HG03342 (cell line): ENCODE data around the gene KRT38.

Experiments used
- ATAC-seq: cut with Tn5 transposase; IDR thresholded peaks from one replicate; pipeline ENCODE4 v1.9.1; 2021; ENCODE audit warnings: mild to moderate bottlenecking, moderate library complexity; ENCODE audit not compliant: unreplicated experiment

Gene KRT38

DNA sequence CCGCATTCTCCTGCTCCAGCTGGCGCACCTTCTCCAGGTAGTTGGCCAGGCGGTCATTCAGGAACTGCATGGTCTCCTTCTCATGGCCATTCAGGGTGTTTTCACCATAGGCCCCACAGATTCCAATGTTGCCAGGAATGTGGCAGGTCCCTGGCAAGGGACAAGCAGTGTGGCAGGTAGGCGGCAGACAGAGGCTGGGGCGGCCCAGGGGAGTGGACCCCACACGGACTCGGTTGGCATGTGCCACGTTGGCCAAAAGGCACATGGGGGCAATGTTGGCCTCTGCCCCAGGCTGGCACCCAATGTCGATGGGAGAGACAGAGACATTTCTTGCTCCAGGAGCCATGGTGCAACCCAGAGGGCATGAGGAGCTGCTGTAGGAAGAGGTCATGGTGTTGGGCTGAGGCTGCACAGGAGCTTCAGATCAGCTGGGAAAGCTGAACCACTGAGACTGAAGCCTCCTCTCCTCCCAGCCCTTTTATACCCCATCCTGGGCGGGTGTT lies at the start of gene KRT38:
TSS of gene KRT38 (minus strand) at position 453 of the 503 bp plus-strand sequence. CDS start at position 391, 62 bp downstream.
- ATAC-seq, result no peak

DNA sequence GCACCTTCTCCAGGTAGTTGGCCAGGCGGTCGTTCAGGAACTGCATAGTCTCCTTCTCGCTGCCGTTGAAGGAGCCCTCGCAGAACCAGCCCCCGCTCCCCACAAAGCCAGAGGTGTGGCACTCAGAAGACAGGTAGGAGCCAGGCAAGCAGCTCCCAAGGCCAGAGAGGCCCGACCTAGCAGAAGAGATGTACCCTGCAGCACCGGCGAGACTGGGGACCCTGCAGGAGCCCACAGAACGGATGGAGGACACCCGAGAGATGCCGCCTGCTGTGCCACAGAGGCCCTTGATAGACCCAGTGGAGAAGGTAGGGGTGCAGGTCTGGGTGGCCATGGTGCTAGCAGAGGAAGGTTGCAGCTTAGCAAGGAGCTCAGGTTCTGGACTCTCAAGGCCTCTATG lies 48.7 kb upstream of the KRT38 start, which contains the start of gene KRT36:
TSS of gene KRT36 (minus strand) at position 380 of the 400 bp plus-strand sequence. CDS start at position 334, 46 bp downstream.
- no peak for ATAC-seq

DNA sequence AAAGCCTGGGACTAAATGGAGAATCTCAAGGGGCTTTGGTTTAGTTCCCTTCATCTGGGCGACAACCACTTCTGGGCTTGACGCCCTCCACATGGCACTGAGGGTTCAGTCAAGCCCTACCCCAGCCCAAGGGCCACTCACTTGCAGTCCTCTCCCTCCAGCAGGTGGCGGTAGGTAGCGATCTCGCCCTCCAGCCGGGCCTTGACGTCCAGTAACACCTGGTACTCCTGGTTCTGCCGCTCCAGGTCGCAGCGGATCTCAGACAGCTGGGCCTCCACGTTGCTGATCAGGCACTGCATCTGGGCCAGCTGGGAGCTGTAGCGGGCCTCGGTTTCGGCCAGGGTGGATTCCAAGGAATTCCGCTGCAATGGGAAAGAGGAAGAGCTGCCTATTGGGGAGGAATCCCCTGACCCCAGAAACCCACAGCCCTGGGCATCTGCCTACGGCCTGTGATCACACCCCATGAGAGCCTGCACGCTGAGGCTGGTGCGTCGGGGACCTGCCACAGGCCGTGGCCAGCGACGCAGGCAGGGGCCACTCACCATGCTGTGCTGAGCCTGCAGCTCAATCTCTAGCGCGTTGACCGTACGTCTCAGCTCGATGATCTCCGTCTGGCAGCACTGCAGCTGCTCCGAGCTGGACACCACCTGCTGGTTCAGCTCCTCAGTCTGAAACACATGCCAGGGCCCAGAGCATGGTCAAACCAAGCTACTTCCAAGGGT lies 46.2 kb upstream of the KRT38 start:
- no peak for ATAC-seq

DNA sequence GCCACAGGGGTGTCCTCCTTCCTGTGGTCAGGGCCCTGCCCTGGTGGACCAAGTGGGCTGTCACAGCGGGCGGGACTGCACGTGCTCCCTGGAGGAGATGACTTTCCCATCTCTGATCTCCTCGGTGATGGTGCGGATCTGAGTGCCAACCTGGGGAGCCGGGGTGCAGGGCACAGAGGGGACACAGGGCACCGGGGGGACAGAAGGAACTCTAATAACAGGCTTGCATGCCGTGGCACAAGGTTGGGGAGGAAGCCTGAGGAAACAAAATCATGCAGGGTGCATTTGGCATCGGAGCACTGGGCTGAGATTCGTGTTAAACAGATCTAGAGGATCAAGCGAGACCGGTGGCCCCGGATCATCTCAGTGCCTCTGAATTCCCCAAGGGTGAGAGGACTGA lies 45.5 kb upstream of the KRT38 start:
- ATAC-seq, result no peak

DNA sequence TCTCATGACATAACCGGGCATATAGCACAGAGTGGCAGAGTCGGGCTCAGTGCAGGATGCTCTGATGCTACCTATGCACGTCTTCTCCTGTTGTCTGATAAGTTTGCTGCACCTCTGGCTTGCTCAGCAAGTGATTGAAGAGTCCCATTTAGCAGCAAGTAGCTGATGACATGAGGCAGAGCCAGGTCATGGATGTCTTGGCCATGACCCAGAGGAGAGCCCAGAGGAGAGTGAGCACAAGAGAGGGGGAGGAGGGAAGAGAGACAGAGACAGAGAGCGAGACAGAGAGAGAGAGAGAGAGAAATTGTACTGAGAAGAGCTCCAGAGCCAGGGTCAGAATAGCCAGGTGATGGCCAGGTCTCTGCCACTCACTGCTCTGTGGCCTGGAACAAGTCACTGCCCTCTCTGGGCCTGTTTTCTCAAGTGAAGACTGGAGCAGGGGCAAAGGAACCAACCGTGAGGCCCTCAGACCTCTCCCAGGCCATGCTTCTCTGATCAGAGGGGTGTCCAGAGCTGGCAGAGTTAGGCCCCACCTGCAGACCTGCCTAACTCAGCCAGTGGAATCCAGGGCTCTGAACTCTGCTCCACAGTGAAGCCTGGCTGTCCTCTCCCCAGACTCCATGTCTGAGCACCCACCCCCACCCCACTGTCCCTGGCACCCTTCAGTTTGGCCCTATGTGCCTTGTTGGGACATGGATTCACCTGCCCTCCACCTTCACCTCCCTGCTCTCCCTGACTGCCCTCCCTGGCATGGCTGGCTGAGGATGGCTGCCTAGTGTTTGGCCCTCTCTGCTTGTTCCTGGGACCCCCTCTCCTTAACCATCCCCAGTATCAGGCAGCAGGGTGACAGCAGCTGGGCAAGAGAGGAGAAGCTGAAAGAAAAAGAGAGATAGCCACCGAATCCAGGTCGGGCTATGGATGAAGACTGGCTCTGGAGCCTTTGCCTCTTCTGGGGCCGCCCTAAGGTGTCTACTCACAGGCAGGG lies 44.4 kb upstream of the KRT38 start:
- no peak for ATAC-seq

- no peak for ATAC-seq
Measured at GRCh38 chr17:41483991-41484826, 43.4 kb upstream of the KRT38 start.

DNA sequence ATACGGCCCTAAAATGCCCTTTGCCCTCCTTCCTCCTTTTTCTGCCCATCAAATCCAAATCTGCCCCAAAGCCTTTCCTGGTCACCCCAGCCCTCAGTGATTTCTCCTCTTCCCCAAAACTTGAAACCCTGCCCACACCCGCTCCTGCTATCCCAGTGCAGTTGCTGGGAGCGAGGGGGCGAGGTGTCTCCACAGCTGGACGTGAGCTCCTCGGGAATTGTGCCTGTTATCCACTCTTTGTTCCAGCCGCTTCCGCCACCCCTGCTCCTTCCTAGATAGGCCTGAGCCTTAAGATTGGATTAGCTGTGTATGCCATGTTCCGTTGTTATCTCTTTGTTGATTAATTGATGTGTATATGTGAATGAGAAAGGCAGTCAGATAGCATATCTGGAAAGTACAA lies 42.7 kb upstream of the KRT38 start:
- ATAC-seq, result no peak

- no peak for ATAC-seq
Measured at GRCh38 chr17:41481036-41481435, 40.3 kb upstream of the KRT38 start, which contains the start of gene KRT35. KRT35 (minus strand) TSS chr17:41481151; CDS start chr17:41481097, 54 bp downstream.

GRCh38 chr17:41480581-41480980 lies 39.8 kb upstream of the KRT38 start:
- no peak for ATAC-seq

GRCh38 chr17:41480136-41480535 lies 39.4 kb upstream of the KRT38 start:
- ATAC-seq, result no peak

- no peak for ATAC-seq
Measured at GRCh38 chr17:41478237-41478636, 37.5 kb upstream of the KRT38 start.

DNA sequence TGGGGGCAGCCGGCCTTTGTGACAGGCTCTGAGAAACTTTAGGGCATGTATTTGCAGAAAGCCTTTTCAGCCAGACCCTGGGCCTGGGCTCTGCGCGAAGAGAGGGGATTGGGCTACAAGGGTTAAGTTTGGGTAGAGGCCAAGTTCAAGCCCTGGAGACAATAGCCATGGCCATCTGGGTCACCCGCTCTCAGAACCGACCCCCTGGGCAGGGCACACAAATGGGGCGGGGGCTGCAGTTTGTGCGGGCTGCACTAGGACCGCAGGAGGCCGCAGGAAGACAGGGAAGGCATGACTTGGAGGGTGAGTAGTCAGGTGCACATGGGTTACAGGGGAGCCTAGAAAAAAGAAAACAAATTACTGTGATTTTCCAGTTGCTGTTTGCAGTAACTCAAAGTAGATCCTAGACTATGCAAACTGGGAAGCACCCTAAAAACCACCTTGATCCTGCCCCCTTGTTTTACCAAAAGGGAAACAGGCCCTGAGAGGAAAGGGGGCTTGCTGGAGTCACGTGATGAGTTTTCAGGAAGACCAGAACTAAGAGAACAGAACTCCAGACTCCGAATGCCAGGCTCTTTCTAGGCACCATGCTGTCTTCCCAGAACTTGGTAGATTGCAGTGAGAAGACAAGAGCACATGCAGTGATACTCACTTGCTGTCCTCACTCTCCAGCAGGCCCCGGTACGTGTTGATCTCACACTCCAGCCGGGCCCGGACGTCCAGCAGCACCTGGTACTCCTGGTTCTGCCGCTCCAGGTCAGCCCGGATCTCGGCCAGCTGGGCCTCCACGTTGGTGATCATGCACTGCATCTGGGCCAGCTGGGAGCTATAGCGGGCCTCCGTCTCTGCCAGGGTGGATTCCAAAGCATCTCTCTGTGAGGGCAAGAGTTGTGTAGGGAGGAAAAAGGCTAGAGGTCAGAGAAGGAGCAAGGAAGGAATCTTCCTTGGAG lies 36.4 kb upstream of the KRT38 start:
- no peak for ATAC-seq

GRCh38 chr17:41475421-41475820 lies 34.6 kb upstream of the KRT38 start:
- ATAC-seq, result no peak

GRCh38 chr17:41474863-41475262 lies 34.1 kb upstream of the KRT38 start:
- ATAC-seq, result no peak

DNA sequence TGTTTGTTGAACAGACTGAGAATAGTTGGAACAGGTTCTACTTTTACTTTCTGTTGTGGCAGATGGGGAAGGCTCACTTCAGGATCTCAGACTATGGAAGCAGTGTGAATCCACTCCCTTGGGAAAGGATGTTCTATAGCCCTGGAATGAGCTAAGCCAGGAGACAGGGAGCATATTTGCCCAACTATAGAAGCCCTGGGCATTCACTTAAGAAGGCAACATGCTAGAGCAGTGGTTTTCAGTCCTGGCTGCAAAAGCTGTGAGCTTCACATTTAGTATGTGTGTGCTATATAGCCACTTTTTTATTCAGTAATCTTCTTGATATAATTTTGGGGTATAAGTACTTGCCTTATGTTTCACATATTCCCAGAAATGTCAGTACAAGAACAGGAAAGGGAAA lies 27.6 kb upstream of the KRT38 start:
- ATAC-seq, result no peak

DNA sequence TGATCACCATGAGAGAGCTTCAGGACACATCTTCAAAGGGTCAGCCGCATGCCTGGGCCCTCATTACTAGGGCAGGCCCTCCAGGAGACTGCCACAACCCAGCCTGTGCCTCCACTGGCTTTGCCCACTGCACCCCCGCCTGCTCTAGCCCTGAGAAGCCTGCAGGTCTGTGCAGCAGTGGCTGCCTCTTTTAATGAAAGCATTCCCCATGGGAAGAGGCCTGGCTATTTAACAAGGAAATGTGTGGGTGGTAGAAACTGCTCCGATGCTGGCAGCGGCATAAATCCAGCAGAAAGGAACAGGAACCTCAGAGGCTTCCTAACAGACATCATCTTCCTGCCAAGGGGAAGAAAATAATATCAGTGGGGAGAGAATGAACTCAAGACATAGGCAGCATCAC lies 26.8 kb upstream of the KRT38 start:
- no peak for ATAC-seq

- no peak for ATAC-seq
Measured at GRCh38 chr17:41466988-41467387, 26.2 kb upstream of the KRT38 start, which contains the start of gene KRT32. KRT32 (minus strand) TSS chr17:41467386; CDS start chr17:41467325, 61 bp downstream.

GRCh38 chr17:41464682-41465081 lies 23.9 kb upstream of the KRT38 start:
- ATAC-seq, result no peak

DNA sequence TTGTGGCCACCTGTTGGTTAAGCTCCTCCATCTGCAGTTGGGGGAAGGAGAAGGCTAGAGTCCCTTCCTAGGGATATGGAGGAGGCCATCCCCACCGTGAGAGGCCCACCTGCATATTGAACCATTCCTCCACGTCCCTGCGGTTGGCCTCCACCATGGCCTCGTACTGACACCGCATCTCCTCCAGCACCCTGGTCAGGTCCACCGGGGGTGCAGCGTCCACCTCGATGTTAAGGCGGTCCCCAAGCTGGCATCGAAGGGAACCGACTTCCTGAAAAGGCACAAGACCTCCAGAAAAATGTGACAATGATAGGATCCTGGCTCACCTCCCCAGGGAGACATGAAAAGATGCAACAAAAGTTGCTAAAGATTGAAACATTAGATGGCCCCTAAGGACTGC lies 23.4 kb upstream of the KRT38 start:
- ATAC-seq, result no peak
